IgD-negative memory B cell (primary cell): ENCODE results near the gene EVX2. TPM values are rescaled to one million over a fixed set of nuclear protein-coding genes. Genes with fewer than 3 reads are reported as not detected.

ENCODE experiments used
- H3K27ac Mint-ChIP-seq, 3 donors: one replicate each; pipeline ENCODE4 v1.8.0; 2020 to 2022; ENCODE audit warnings: mild to moderate bottlenecking in 3 of 3, mixed read lengths in 3 of 3, moderate library complexity in 1 of 3
- H3K27me3 Mint-ChIP-seq: one replicate; pipeline ENCODE4 v1.8.0; 2021; ENCODE audit warnings: mixed read lengths
- H3K36me3 Mint-ChIP-seq: one replicate; pipeline ENCODE4 v1.8.0; 2020; ENCODE audit warnings: mild to moderate bottlenecking, mixed read lengths
- H3K4me1 Mint-ChIP-seq, 3 donors: one replicate each; pipeline ENCODE4 v1.8.0; 2020 to 2022; ENCODE audit warnings: mixed read lengths in 3 of 3, mild to moderate bottlenecking in 1 of 3
- H3K4me3 Mint-ChIP-seq, 4 donors: one replicate each; pipeline ENCODE4 v1.8.0; 2020 to 2022; ENCODE audit warnings: mild to moderate bottlenecking in 4 of 4, mixed read lengths in 4 of 4, moderate library complexity in 3 of 4
- H3K9me3 Mint-ChIP-seq, 3 donors: one replicate each; pipeline ENCODE4 v1.8.0; 2020 to 2021; ENCODE audit warnings: mixed read lengths in 3 of 3, mild to moderate bottlenecking in 1 of 3
- polyA plus RNA-seq: library from polyadenylated mRNA; unstranded; fragments of 300-500 nt; fragmentation: Illumina TruSeq; gene quantifications from one replicate; pipeline ENCODE4 v1.2.3, GENCODE V29; 2021

The EVX2 gene
- polyA plus RNA-seq, 1 donor from 2014 or later = not detected

GRCh38 chr2:176080540-176081375 lies 3.0 kb downstream of the EVX2 start:
- Mint-ChIP-seq H3K4me3 (peak overlapping the region in 3 of 4 donors; percentile 52 to 75 (median 67)), H3K27me3 (peaks cover 50% of the 10 kb centered on the region), H3K27ac (peak overlapping the region; percentile 91 to 96 (median 92)), H3K4me1 (peaks cover 0 to 6% (median 2%) of the 10 kb centered on the region in 3 donors), H3K36me3 (peaks cover 1% of the 10 kb centered on the region), H3K9me3 (peaks cover 4 to 19% (median 6%) of the 10 kb centered on the region in 3 donors)

GRCh38 chr2:176079831-176080539 lies 3.8 kb downstream of the EVX2 start:
- Mint-ChIP-seq H3K36me3 (peaks cover 1% of the 10 kb centered on the region), H3K9me3 (peaks cover 4 to 19% (median 6%) of the 10 kb centered on the region in 3 donors), H3K27ac (peak overlapping the region; percentile 88 to 96 (median 95)), H3K4me1 (peaks cover 0 to 6% (median 2%) of the 10 kb centered on the region in 3 donors), H3K4me3 (peak overlapping the region in 2 of 4 donors; percentile 43 to 88), H3K27me3 (peaks cover 58% of the 10 kb centered on the region)

GRCh38 chr2:176079285-176079830 lies 4.4 kb downstream of the EVX2 start:
- peaks cover 4 to 17% (median 6%) of the 10 kb centered on the region in 3 donors for H3K9me3 Mint-ChIP-seq
- H3K4me3 Mint-ChIP-seq = peak overlapping the region in 3 of 4 donors; percentile 43 to 88 (median 80)
- H3K36me3 Mint-ChIP-seq = peaks cover 1% of the 10 kb centered on the region
- peak overlapping the region; percentile 88 to 95 (median 93) for H3K27ac Mint-ChIP-seq
- peaks cover 58% of the 10 kb centered on the region for H3K27me3 Mint-ChIP-seq
- H3K4me1 Mint-ChIP-seq = peaks cover 0 to 6% (median 2%) of the 10 kb centered on the region in 3 donors

- H3K4me1 Mint-ChIP-seq = peaks cover 0 to 6% (median 2%) of the 10 kb centered on the region in 3 donors
- peaks cover 4 to 17% (median 6%) of the 10 kb centered on the region in 3 donors for H3K9me3 Mint-ChIP-seq
- peaks cover 1% of the 10 kb centered on the region for H3K36me3 Mint-ChIP-seq
- peaks cover 56% of the 10 kb centered on the region for H3K27me3 Mint-ChIP-seq
- peak overlapping the region in 2 of 4 donors; percentile 80 to 88 for H3K4me3 Mint-ChIP-seq
- H3K27ac Mint-ChIP-seq = peak overlapping the region; percentile 88 to 95 (median 93)
Observed at GRCh38 chr2:176078541-176079284, 5.0 kb downstream of the EVX2 start.

- Mint-ChIP-seq H3K9me3 (peaks cover 4 to 17% (median 6%) of the 10 kb centered on the region in 3 donors), H3K27me3 (peaks cover 60% of the 10 kb centered on the region), H3K4me3 (peak overlapping the region in 1 of 4 donors; percentile 36), H3K4me1 (peaks cover 0 to 6% (median 2%) of the 10 kb centered on the region in 3 donors), H3K36me3 (peaks cover 1% of the 10 kb centered on the region), H3K27ac (peak overlapping the region in 1 of 3 donors; percentile 61)
Observed at GRCh38 chr2:176076796-176077195, 7.0 kb downstream of the EVX2 start.

- peaks cover 4 to 13% (median 6%) of the 10 kb centered on the region in 3 donors for H3K9me3 Mint-ChIP-seq
- H3K27me3 Mint-ChIP-seq = peaks cover 61% of the 10 kb centered on the region
- H3K4me1 Mint-ChIP-seq = peaks cover 0 to 6% (median 2%) of the 10 kb centered on the region in 3 donors
- H3K4me3 Mint-ChIP-seq = peak overlapping the region in 1 of 4 donors; percentile 36
- peak overlapping the region in 1 of 3 donors; percentile 61 for H3K27ac Mint-ChIP-seq
- peaks cover 1% of the 10 kb centered on the region for H3K36me3 Mint-ChIP-seq
Observed at GRCh38 chr2:176076063-176076462, 7.7 kb downstream of the EVX2 start.

GRCh38 chr2:176075481-176075880 lies 8.3 kb downstream of the EVX2 start:
- Mint-ChIP-seq H3K4me3 (peak overlapping the region in 1 of 4 donors; percentile 32), H3K36me3 (peaks cover 1% of the 10 kb centered on the region), H3K9me3 (peaks cover 4 to 14% (median 6%) of the 10 kb centered on the region in 3 donors), H3K27ac (peak overlapping the region in 2 of 3 donors; percentile 0 to 61), H3K4me1 (peaks cover 0 to 6% (median 2%) of the 10 kb centered on the region in 3 donors), H3K27me3 (peaks cover 62% of the 10 kb centered on the region)

GRCh38 chr2:176074919-176075425 lies 8.8 kb downstream of the EVX2 start:
- H3K4me3 Mint-ChIP-seq = no peak overlapping the region
- H3K27ac Mint-ChIP-seq = peak overlapping the region in 2 of 3 donors; percentile 55 to 61
- H3K9me3 Mint-ChIP-seq = peaks cover 4 to 14% (median 6%) of the 10 kb centered on the region in 3 donors
- peaks cover 0 to 6% (median 2%) of the 10 kb centered on the region in 3 donors for H3K4me1 Mint-ChIP-seq
- peaks cover 67% of the 10 kb centered on the region for H3K27me3 Mint-ChIP-seq
- peaks cover 1% of the 10 kb centered on the region for H3K36me3 Mint-ChIP-seq

GRCh38 chr2:176072951-176073904 lies 10.5 kb downstream of the EVX2 start:
- H3K36me3 Mint-ChIP-seq = peaks cover 1% of the 10 kb centered on the region
- H3K4me1 Mint-ChIP-seq = peaks cover 0 to 6% (median 5%) of the 10 kb centered on the region in 3 donors
- H3K27ac Mint-ChIP-seq = peak overlapping the region in 2 of 3 donors; percentile 55 to 85
- H3K9me3 Mint-ChIP-seq = peaks cover 2 to 12% (median 3%) of the 10 kb centered on the region in 3 donors
- H3K27me3 Mint-ChIP-seq = peaks cover 75% of the 10 kb centered on the region
- H3K4me3 Mint-ChIP-seq = no peak overlapping the region

- Mint-ChIP-seq H3K4me3 (no peak overlapping the region), H3K9me3 (peaks cover 0 to 12% (median 3%) of the 10 kb centered on the region in 3 donors), H3K4me1 (peaks cover 0 to 9% (median 6%) of the 10 kb centered on the region in 3 donors), H3K27ac (peak overlapping the region in 1 of 3 donors; percentile 85), H3K36me3 (peaks cover 1% of the 10 kb centered on the region), H3K27me3 (peaks cover 78% of the 10 kb centered on the region)
Observed at GRCh38 chr2:176072292-176072669, 11.5 kb downstream of the EVX2 start.

- H3K4me3 Mint-ChIP-seq = no peak overlapping the region
- H3K27me3 Mint-ChIP-seq = peaks cover 81% of the 10 kb centered on the region
- peaks cover 0 to 9% (median 6%) of the 10 kb centered on the region in 3 donors for H3K4me1 Mint-ChIP-seq
- peak overlapping the region in 1 of 3 donors; percentile 85 for H3K27ac Mint-ChIP-seq
- peaks cover 0 to 12% (median 3%) of the 10 kb centered on the region in 3 donors for H3K9me3 Mint-ChIP-seq
- peaks cover 1% of the 10 kb centered on the region for H3K36me3 Mint-ChIP-seq
Observed at GRCh38 chr2:176071330-176072291, 12.2 kb downstream of the EVX2 start.

- Mint-ChIP-seq H3K27ac (no peak overlapping the region), H3K4me1 (peaks cover 0 to 9% (median 6%) of the 10 kb centered on the region in 3 donors), H3K36me3 (no peaks in the 10 kb centered on the region), H3K4me3 (no peak overlapping the region), H3K27me3 (peaks cover 69% of the 10 kb centered on the region), H3K9me3 (peaks cover 0 to 7% (median 0%) of the 10 kb centered on the region in 3 donors)
Observed at GRCh38 chr2:176068419-176068832, 15.3 kb downstream of the EVX2 start.
